HG02970 (cell line): Measurements from ENCODE around the gene RHEB.

Source experiments
- ATAC-seq: cut with Tn5 transposase; IDR thresholded peaks from one replicate; pipeline ENCODE4 v1.9.1; 2021; ENCODE audit warnings: mild to moderate bottlenecking, moderate library complexity, moderate number of reproducible peaks; ENCODE audit not compliant: unreplicated experiment, low FRiP score

The RHEB gene

GRCh38 chr7:151481650-151482505 lies 37.8 kb downstream of the RHEB start:
- ATAC-seq, result no peak

- ATAC-seq, result no peak
Measured at GRCh38 chr7:151477867-151478266, 41.8 kb downstream of the RHEB start.

- ATAC-seq, result no peak
Measured at GRCh38 chr7:151472644-151473380, 46.9 kb downstream of the RHEB start.

GRCh38 chr7:151470711-151471110 lies 49.0 kb downstream of the RHEB start:
- no peak for ATAC-seq

GRCh38 chr7:151469281-151469680 lies 50.4 kb downstream of the RHEB start:
- ATAC-seq, result no peak

- ATAC-seq, result no peak
Measured at GRCh38 chr7:151468217-151469018, 51.3 kb downstream of the RHEB start.

GRCh38 chr7:151465169-151465568 lies 54.5 kb downstream of the RHEB start:
- no peak for ATAC-seq

- ATAC-seq, result no peak
Measured at GRCh38 chr7:151462306-151462779, 57.4 kb downstream of the RHEB start.

GRCh38 chr7:151461942-151462230 lies 57.8 kb downstream of the RHEB start:
- ATAC-seq, result no peak

GRCh38 chr7:151461096-151461941 lies 58.4 kb downstream of the RHEB start:
- ATAC-seq, result no peak

- ATAC-seq, result no peak
Measured at GRCh38 chr7:151460474-151460855, 59.2 kb downstream of the RHEB start.

- no peak for ATAC-seq
Measured at GRCh38 chr7:151459726-151460473, 59.8 kb downstream of the RHEB start.

- ATAC-seq, result no peak
Measured at GRCh38 chr7:151457534-151457933, 62.2 kb downstream of the RHEB start.

- no peak for ATAC-seq
Measured at GRCh38 chr7:151456782-151457181, 62.9 kb downstream of the RHEB start.

- ATAC-seq, result no peak
Measured at GRCh38 chr7:151456276-151456675, 63.4 kb downstream of the RHEB start.

- ATAC-seq, result no peak
Measured at GRCh38 chr7:151455690-151456089, 64.0 kb downstream of the RHEB start.

GRCh38 chr7:151454932-151455530 lies 64.7 kb downstream of the RHEB start:
- ATAC-seq, result no peak

- no peak for ATAC-seq
Measured at GRCh38 chr7:151454305-151454704, 65.4 kb downstream of the RHEB start.

GRCh38 chr7:151453326-151453791 lies 66.3 kb downstream of the RHEB start:
- ATAC-seq, result no peak
